ENCODE results near the gene SEPTIN2.
"Not testable (repeated sequence)": the region's sequence is repeated elsewhere in the genome, so short reads cannot be mapped to it uniquely, and the experiment has no call there.

The SEPTIN2 gene

DNA sequence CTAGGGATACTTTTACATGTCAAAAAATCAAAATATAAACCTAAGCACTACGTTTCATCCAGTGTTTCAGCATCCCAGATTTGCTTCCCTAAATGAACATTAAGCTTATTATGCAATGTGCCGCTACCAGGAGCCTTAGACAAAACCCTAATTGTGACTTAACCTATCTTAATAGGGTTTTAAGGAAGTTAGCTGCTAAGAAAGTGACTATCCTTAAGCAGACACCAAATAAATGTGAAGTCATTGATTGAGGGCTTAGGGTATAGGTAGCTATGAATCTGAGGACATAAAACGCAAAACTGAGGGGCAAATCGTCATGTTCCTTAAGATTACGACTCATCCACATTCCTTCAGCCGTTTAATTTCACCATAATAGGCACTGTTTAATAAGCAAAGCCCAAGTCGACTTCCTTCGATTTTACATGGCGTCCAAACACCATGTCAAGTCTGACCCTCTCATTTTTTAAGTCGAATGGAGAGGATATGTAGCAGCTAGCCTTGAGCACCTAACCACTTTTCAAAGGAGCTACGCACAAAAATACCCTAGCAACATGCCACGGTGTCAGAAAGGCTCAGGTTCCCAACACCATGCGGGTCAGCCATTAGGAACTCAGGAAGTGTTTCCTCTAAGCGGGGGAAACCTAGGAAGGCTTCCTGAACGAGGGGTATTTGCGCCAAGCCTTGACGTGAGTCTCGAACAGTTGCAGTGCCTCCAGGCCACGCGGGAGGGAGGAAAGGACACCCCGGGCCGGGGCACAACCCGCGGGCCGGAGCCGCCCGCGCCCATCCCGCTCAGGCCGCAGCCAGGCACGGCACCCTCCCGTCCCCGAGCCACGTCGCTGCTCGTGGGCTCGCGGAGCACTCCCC lies 1.3 kb upstream of the SEPTIN2 start:
- DNase-seq (ENCODE audit: low spot score): no peak

DNA sequence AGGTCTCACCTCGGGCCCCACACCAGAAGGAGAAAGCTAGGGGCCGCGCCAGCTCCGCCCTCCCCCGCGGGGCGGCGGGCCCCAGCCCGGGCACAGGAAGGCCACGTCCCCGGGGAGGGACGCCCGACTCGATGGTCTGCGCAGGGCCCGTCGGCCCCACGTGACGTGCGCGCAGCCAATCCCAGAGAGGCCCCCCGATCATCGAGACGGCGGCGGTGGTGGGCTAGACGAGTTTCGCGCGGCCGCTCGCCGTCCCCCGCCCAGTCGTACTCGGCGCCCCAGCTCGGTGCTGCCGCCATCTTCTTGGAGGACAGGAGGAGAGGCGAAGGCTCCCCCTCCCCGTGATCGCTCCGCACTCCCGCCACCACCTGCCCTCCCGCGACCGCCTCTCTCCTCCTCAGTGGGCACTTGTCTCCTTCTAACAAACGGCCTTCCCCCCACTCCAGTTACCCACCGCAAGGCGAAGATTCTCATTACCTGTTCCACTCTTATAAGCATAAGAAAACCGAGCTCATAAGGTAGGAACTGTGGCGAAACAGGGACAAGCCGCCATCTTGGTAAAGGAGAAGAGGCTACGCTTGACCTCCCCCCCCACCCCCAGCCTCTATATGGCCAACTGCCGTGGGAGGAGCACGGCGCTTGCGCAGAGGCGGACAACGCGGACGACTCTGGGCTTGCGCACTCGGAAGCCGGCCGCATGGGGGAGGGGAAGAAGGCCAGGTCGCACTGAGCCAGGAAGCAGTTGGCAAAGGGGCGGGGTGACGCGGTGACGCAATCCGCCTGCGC lies 439 bp upstream of the SEPTIN2 start, which contains the start of gene HDLBP:
Gene HDLBP, minus strand, starts transcription at position 580 of the 786 bp plus-strand sequence. CDS start 48,803 bp downstream, outside the sequence.
- DNase-seq (ENCODE audit: low spot score): peak; percentile 97

DNA sequence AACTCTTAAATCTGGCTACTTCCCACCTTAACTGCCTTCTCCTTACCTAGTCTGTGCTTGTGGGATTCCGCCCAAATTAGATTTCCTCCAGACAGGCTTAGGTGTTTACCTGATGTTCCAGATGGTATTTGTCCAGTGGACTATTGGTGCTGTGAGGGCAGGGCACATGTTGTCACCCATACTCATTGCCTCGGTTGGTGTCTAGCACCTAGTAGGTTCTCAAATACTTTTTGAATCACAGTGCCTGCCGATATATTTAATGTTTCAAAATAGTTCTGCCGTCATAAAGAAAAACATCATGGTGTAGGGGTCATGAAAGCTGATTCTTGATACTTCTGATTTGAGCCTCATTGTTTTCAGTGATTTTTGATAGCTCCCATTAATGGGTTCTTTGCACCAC lies 1.1 kb downstream of the SEPTIN2 start:
- DNase-seq (ENCODE audit: low spot score): peak; percentile 30

DNA sequence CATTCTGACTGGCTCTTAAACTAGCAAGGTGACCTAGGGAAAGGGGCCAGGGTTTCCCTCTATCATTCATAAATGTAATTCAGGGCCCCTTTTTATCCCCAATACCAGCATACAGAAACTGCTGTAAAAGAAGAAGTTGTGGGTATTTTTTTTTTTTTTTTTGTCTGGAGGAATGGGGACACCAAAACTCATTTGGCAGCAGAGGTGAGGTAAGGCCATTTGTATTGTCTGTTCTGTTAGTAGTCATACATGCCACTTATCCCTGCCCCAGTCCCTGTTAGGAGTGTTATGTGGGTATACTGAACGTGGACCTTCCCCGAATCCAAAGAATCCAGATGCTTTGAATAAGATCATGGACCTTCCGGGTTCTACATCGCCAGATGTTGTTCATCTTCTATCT lies 1.7 kb downstream of the SEPTIN2 start:
- DNase-seq (ENCODE audit: low spot score): peak; percentile 34

DNA sequence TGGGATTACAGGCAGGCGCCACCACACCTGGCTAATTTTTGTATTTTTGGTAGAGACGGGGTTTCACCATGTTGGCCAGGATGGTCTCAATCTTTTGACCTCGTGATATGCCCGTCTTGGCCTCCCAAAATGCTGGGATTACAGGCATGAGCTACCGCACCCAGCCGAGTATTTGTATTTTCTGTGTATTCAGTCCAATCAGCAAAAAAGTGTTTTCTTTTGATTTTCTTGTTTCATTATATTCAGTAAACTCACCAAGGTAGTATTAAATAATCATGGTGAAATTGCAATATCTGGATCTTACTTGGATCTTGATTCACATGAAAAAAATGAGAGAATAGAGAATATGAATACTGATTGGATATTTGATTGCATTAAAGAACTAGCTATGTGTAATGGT lies 3.1 kb downstream of the SEPTIN2 start:
- not testable (repeated sequence) for DNase-seq (ENCODE audit: low spot score)

DNA sequence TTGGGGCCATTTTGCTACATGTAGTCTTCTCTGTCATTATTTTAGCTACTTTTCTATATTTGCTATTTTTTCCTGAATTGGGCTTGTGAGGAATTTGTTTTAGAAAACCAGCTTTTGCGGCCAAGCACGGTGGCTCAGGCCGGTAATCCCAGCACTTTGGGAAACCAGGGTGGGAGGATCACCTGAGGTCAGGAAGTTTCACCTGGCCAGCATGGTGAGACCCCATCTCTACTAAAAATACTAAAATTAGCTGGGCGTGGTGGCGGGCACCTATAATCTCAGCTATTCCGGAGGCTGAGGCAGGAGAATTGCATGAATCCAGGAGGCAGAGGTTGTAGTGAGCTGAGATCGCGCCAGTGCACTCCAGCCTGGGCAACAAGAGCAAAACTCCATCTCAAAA lies 4.7 kb downstream of the SEPTIN2 start:
- DNase-seq (ENCODE audit: low spot score): no peak

DNA sequence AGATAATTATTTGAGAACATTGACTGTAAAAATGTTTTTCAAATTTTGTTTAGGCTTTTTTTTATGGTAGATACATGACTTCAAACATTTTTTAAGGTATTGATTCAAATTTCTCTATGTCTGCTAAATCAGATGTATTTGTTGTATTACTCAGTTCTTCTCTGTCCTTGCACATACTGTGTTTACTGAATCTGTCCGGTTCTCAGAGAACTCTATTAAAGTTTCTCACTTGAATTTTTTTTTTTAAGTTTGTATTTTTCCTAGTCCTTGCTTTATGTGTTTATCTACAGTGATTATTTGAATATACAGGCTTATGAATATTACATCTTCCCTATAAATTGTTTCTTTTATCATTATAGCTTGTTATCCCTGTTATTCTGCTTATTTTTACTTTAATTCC lies 5.3 kb downstream of the SEPTIN2 start:
- no peak for DNase-seq (ENCODE audit: low spot score)

DNA sequence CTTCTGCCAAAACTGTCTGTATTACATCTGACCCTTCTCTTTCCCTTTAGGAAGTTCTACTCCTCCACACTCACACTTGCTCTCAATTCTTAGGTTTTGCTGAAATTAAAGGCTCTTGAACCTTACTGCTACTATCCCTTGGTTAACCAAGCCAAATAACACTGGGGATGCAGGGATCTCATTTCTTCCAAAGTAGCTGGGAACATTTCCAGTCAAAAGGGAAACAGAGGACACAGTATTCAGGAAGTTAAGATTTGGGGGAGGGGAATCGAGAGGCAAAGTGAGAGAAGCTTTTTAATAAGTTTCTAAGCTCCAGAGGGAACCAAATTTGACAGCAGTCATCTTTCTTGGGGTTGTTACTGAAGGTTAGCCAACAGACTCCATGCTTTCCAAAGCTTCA lies 6.2 kb downstream of the SEPTIN2 start:
- DNase-seq (ENCODE audit: low spot score): no peak

DNA sequence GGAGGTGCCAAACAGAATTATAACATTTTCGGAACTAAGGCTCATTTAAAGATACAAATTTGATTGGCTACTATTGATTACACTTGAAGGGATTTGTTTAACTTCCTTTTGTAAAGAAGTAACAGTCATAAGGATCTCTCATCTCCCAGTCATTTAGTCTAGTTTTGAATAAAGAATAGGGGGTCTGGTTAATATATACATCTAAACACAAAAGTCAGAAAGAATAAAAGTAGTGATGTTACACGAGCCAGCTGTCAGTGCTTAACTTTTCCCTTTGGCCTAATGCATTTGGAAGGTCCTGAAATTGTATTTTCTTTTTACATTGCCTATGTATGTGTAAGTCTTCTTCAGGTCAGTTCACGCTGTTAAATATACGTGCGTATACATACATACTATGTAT lies 8.1 kb downstream of the SEPTIN2 start:
- DNase-seq (ENCODE audit: low spot score): no peak

DNA sequence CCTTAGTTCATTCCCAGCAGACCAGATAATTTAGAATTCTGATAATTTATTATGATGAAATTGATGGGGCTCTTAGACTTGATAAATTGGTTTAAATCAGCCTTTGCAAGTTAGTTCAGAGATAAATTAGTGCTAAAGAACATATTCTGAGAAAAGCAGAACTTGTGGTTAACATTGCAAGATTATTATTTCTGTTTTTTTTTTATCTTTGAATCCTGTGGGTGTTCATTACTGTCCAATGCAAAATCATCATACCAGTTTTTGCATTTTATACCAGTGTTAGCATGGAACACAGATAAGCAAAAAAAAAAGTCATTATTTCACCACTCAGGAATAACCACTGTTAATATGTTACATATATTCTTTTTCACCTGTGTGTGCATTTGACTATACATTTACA lies 9.1 kb downstream of the SEPTIN2 start:
- DNase-seq (ENCODE audit: low spot score): no peak

DNA sequence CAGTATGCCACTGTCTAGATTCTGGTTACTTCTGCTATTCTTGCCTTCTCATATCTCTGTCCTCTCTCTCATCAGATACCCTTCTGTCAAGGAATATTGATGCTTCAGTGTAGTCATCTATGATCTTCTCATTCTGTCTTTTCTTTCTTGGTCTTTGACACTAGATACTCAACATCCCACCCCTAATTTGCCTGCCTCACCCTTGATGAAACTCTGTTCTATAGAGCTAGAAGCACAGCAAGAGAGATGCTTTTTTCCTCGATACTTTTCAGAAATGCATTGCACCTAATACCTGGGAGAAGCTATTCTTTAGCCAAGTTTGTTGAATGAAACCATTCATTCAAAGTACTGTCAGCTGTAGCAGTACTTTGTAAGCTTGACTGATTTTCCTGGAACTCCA lies 9.5 kb downstream of the SEPTIN2 start:
- no peak for DNase-seq (ENCODE audit: low spot score)

DNA sequence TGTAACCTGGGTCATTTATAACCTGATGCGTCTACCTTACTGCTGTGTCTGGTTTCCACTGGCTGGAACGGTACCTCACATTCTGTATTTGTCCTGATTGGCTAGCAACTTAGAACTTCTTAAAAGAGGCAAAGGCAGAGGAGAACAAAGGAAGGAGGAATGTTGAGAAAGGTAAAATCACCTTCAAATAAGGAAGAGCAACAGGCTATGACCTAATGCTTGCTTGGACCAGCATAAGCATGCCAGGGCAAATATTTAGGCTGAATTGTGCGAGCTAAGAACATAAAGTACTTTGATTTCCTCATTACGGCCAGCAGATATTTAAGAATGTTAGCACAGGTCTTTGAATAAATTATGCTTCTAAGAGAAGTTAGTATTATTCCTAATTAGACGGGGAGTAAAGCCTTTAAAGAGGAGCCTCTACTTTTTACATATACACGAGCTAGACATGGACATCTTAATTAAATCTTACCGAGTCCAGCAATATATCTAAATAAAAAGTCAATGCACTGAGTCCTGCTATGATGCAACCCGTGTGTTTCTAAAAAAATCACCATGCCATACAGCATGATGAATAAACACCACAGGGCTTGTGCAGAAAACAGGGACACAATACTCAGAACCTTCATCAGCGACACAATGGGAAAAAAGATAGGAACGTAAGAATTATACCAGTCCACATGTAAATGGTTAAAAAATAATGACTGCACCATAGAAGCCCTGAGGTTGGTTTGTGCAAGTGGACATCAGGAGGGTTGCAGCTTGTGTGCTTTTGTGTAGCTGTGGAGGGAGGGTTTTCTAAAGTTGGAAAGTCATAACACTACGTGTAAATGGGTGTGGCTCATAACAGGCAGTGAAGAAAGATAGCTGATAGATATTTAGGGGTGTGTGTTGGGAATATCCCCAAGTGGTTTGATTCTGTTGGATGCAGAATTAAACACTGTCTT lies 14.2 kb downstream of the SEPTIN2 start:
- no peak for DNase-seq (ENCODE audit: low spot score)

DNA sequence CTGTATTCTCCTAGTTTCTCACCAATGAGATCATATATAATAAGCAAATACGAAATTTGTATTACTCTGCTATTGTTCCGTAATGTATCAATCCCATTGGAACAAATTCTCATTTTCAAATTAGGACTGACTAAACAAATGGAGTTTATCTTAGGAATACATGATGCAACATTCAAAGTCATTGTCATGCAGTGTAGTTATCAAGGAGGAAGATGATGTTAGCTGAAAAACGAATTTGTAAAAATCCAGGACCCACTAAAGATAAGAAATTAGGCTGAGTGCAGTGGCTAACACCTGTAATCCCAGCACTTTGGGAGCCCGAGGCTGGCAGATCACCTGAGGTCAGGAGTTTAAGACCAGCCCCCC lies 14.9 kb downstream of the SEPTIN2 start:
- DNase-seq (ENCODE audit: low spot score): no peak

DNA sequence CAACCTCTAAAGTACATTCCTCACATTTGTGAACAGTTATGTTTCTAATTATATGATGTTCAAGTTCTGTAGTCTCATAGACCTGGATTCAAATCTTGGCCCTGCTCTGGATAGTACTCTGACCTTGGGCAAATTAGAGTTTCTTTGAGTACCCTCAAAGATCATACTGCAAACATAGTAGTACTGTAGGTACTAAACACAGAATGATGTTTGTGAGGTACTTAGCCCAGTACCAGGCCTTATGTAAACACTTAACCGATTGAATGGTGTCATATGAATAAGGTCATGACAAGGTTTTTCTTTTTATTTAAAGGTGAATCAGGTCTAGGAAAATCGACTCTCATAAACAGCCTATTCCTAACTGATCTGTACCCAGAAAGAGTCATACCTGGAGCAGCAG lies 19.1 kb downstream of the SEPTIN2 start:
- no peak for DNase-seq (ENCODE audit: low spot score)

DNA sequence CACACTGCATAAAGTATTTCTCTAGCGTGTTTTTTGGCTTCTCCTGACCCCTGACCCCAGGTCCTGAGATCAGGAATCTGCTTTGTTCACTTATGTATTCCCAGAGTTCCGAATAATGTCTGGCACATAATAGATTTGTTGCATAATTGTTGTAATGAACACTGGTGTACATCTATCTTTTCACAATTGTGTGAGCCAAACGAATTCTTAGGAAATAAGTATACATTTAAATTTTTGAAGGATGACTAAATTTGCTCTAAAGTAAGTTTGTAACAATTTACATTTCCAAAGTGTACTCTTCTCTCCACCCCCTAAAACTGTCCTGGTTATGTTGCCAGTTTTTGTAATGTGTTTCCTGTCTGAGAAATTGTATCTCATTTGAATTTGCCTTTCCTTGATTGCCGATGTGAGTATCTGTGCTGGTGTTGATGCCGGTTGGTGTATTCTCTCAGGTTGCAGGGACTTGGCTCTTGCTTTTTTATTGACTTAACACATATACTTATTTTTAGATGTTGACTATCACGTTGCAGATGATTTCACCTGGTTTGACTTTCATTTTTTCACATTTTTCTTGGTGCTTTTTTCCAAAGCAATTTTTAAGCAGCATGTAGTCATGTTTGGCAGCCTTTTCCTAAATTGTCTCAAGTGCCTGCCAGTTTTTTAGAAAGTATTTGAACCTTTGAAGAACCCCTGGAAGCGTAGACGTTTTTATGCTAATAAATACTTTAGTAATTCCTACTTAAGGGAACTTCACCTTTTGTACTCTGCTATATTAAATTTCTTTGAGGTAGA lies 24.3 kb downstream of the SEPTIN2 start:
- DNase-seq (ENCODE audit: low spot score): no peak

DNA sequence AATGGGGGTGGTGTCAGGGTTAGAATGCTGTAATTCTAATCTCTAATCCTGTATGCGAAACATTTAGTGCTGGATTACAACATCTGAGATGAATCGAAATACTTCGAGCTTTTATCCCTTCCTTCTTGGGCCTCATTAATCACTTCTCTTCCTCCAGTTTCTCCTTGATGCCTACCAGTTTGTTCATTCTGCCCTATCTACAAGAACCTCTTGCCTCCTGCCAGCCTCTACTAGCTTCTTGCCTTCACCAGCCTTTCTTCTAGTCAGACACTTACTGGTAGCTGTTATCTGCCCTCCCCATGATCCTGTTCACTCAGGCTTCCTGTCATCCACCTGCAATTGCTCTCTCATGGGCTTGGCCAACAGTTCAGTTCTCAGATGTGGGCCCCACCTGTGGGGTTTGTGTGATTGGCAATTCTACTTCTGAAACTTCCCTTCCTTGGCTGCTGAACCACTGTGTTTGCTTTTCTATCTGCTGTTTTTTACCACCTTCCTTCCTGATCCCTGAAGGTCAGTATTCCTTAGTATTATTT lies 25.0 kb downstream of the SEPTIN2 start:
- no peak for DNase-seq (ENCODE audit: low spot score)

DNA sequence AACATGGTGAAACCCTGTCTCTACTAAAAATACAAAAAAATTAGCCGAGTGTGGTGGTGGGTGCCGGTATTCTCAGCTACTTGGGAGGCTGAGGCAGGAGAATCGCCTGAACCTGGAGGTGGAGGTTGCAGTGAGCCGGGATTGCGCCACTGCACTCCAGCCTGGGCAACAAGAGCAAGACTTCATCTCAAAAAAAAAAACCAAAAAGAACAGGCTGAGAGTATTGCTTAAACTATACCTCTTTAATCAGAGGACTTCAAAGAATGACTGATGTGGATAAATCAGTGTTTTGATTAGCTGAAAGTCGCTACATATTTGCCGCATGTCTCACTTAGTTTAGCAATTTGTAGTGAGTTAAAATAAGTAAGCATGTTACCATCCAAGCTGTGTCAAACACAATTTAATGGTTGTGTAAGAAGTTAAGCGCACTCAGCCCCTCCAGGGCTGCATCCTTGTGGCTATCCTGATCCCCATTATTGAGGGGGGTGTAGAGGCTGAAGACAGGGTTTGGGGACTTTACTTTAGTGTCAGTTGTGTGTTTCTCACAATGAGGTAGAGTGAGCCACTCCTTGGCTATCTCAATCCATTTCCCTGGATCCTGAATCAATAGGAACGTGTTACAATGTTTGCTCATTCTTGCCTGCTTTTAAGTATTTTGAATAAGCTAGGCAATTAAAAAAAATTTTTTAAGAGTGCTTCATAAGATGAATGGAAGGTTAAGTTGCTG lies 29.4 kb downstream of the SEPTIN2 start:
- no peak for DNase-seq (ENCODE audit: low spot score)

DNA sequence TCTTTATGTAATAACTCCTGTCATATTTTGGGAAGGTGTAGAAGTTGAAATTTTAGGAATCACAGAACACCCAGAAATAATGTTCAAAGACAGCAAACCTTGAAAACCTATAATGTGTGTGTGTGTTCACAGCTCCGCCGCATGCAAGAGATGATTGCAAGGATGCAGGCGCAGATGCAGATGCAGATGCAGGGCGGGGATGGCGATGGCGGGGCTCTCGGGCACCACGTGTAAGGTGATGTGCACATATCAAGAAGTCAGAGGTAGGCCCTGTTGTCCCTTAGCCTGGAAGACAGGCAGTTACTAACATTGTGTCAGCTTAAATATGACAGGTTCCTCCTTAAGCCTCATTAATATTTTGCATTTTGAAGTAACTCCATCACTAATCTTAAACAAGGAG lies 34.2 kb downstream of the SEPTIN2 start:
- no peak for DNase-seq (ENCODE audit: low spot score)

DNA sequence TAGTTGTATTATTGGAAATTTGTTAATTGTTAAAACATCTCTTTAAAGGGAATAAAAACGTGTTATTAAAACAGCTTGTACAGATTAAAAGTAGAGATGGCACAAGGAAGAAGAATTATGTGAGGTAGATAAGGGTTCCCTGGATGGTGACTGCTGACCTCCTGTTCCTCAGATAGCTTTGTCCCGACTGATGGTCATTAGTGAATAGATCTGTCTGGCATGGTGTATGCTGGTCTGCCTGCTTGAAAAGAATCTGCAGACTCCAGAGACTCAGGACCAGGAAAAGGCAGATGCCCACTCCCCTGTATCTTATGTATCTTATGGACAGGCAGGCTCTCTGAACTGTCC lies 34.8 kb downstream of the SEPTIN2 start:
- DNase-seq (ENCODE audit: low spot score): no peak

DNA sequence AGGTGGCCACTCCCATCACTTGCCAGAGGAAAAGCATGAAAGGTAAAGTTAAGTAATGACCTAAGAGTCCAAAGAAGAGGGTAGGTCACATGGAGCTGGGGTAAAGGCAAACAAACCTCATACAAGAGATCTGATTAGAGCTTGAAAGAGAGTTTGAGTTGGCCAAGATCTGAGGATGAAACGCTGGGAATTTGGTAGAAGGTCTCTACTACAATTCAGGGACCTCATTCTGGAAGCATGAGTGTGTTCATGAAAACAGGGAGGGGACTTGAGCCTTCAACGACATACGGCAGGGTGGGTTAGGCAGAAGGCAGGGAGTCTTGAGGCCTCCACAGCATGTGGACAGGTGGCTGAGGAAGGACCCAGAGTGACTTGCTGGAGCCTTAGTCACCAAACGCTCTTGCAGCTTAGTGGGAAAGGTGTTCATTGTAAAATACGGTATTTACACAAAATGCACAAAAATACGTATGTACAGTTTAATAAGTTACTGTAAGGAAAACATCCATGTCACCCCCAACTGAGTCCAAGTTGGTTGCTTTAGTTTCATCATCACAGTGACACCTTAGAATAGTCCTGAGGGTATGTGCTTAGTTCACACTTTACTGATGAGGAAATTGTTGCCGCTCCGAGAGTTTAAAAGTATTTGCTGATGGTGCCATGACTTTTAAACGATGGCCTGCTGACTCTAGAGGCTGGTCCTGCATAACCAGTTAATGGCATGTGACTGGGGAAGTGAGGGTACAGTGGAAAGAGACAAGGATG lies 35.3 kb downstream of the SEPTIN2 start:
- DNase-seq (ENCODE audit: low spot score): no peak

All from NAMALWA (cell line).